A549 (cell line): ENCODE data around the gene SERPINI1. TPM values are rescaled to one million over a fixed set of nuclear protein-coding genes. Genes with fewer than 3 reads are reported as not detected.

ENCODE experiments used
- ATAC-seq, 2 experiments: fragments of 200-7000 bp in 1 of 2; fragments of >200 bp in 1 of 2; cut with Nextera tagmentation in 1 of 2; cut with Tn5 transposase in 1 of 2; 3 replicates each; pipeline versions ENCODE4 v1.8.0 to v1.9.1; 2018 to 2020; ENCODE audit warnings: mild to moderate bottlenecking in 1 of 2, moderate library complexity in 1 of 2
- CTCF ChIA-PET: fragments of 300-600 bp; sonication (Branson Sonifier 250); formaldehyde crosslinking; extraction: SDS; loops from one replicate; lab custom pipeline; 2021; ENCODE audit warnings: antibody characterized with exemption, inconsistent platforms; lab: Yijun Ruan, JAX
- POLR2A ChIA-PET: fragments of 350-600 bp; formaldehyde crosslinking; extraction: SDS; loops from one replicate; lab custom pipeline; 2021; ENCODE audit warnings: antibody characterized with exemption, inconsistent platforms; lab: Yijun Ruan, JAX
- DNase-seq, 2 experiments: peaks; one replicate each; pipeline versions ENCODE4 v3.0.0 to v3.0.0-alpha.2; 2011 to 2016; ENCODE audit warnings: low read depth in 1 of 2, low spot score in 1 of 2
- FAIRE-seq: peaks from 2 replicates; lab custom pipeline; 2011; peaks lifted over from hg19 to GRCh38; lab: Jason Lieb, UNC
- H3K27ac ChIP-seq, 2 experiments: fragments of >200 bp; sonication (Bioruptor Twin); formaldehyde crosslinking; 3 replicates each; pipeline ENCODE4 v1.5.1; 2016 to 2017
- H3K4me1 ChIP-seq: fragments of >200 bp; sonication (Bioruptor Twin); formaldehyde crosslinking; 3 replicates; pipeline ENCODE4 v1.6.1; 2016
- H3K4me2 ChIP-seq: fragments of >200 bp; sonication (Bioruptor Twin); formaldehyde crosslinking; 3 replicates; pipeline ENCODE4 v1.6.1; 2016
- H3K4me3 ChIP-seq: fragments of >200 bp; sonication (Bioruptor Twin); formaldehyde crosslinking; 3 replicates; pipeline ENCODE4 v1.5.1; 2016
- H3K9me3 ChIP-seq: fragments of >200 bp; sonication (Bioruptor Twin); formaldehyde crosslinking; 3 replicates; pipeline ENCODE4 v1.6.1; 2016
- CBX2 ChIP-seq: fragments of 200-600 bp; sonication (generic); IDR thresholded peaks from 2 replicates; pipeline ENCODE4 v1.6.1; 2016; ENCODE audit warnings: low read depth, mild to moderate bottlenecking, borderline replicate concordance
- CTCF ChIP-seq: fragments of >200 bp; sonication (Bioruptor Twin); formaldehyde crosslinking; IDR thresholded peaks from 3 replicates; pipeline ENCODE4 v1.5.1; 2016
- ELK1 ChIP-seq: fragments of 150-350 bp; IDR thresholded peaks from 2 replicates; pipeline ENCODE4 v1.6.1; 2014; ENCODE audit warnings: low read depth, mild to moderate bottlenecking, low read length
- ESRRA ChIP-seq: fragments of 150-350 bp; IDR thresholded peaks from 2 replicates; pipeline ENCODE4 v1.6.1; 2014; ENCODE audit warnings: mild to moderate bottlenecking, low read length, borderline replicate concordance
- FOSB ChIP-seq: fragments of 250-450 bp; sonication (Bioruptor Pico); IDR thresholded peaks from 2 replicates; pipeline ENCODE4 v1.5.0; 2020; ENCODE audit warnings: mild to moderate bottlenecking, moderate library complexity
- HEYL ChIP-seq: fragments of 250-450 bp; sonication (Bioruptor Pico); IDR thresholded peaks from 2 replicates; pipeline ENCODE4 v1.8.0; 2021; ENCODE audit warnings: mild to moderate bottlenecking, moderate library complexity
- HOXA7 ChIP-seq: fragments of 250-450 bp; sonication (Bioruptor Pico); IDR thresholded peaks from 2 replicates; pipeline ENCODE4 v1.5.0; 2020; ENCODE audit warnings: mild to moderate bottlenecking, moderate library complexity
- JUN ChIP-seq, 2 experiments: fragments of >200 bp; sonication (Bioruptor Twin); formaldehyde crosslinking; IDR thresholded peaks; 2 replicates in 1 of 2; 3 replicates in 1 of 2; pipeline ENCODE4 v1.6.1; 2016 to 2017
- JUNB ChIP-seq: fragments of >200 bp; sonication (Bioruptor Twin); formaldehyde crosslinking; IDR thresholded peaks from 2 replicates; pipeline ENCODE4 v1.6.1; 2016
- MAFK ChIP-seq: fragments of 450-650 bp; IDR thresholded peaks from 2 replicates; pipeline ENCODE4 v1.6.1; 2014; ENCODE audit not compliant: partially characterized antibody
- RAD21 ChIP-seq, 2 experiments: fragments of >200 bp in 1 of 2; sonication (Bioruptor Twin) in 1 of 2; formaldehyde crosslinking in 1 of 2; IDR thresholded peaks in 1 of 2; conservative IDR thresholded peaks in 1 of 2; 2 replicates in 1 of 2; 3 replicates in 1 of 2; pipeline ENCODE4 v1.6.1; 2012 to 2018; ENCODE audit warnings: inconsistent platforms in 1 of 2
- REST ChIP-seq: fragments of 200-600 bp; sonication (generic); IDR thresholded peaks from 2 replicates; pipeline ENCODE4 v1.6.1; 2016; ENCODE audit warnings: antibody characterized with exemption, mild to moderate bottlenecking, moderate library complexity
- SMC3 ChIP-seq: fragments of >200 bp; sonication (Bioruptor Twin); formaldehyde crosslinking; IDR thresholded peaks from 3 replicates; pipeline ENCODE4 v1.6.1; 2018; ENCODE audit warnings: inconsistent platforms
- TP53 ChIP-seq: fragments of 250-450 bp; sonication (Bioruptor Pico); IDR thresholded peaks from 2 replicates; pipeline ENCODE4 v1.5.0; 2021; ENCODE audit warnings: mild to moderate bottlenecking, moderate library complexity
- WGBS: methylation state at CpG from one replicate; pipeline ENCODE4 v1.1.6; 2017; ENCODE audit errors: missing lambda C conversion rate; 5-methylcytosine and 5-hydroxymethylcytosine counted together
- polyA plus RNA-seq, 4 experiments: library from polyadenylated mRNA; depleted of rRNA in 3 of 4; stranded (reverse); fragments of >200 nt; fragmentation: RNase III in 1 of 4; extraction: RNeasy Plus Mini Kit Qiagen cat#74134 plus additional on column Dnase treatment in 1 of 4; gene quantifications; 2 replicates in 3 of 4; 3 replicates in 1 of 4; pipeline ENCODE4 v1.2.3, GENCODE V29; 2011 to 2017

The SERPINI1 gene
- polyA plus RNA-seq, 2 of the 4 experiments (the other 2 are of a cell fraction), result 6.5 to 10.2 TPM

GRCh38 chr3:167835359-167835758 is 99.8 kb downstream of the SERPINI1 start:
- no peak for ATAC-seq
- WGBS, result 65% methylated on average over 5 of the region's 5 CpGs
- CTCF ChIA-PET, result no interaction called here
- no peak for FAIRE-seq
- no peak overlapping the region for H3K4me3 ChIP-seq
- no peak overlapping the region for H3K4me2 ChIP-seq
- no peak overlapping the region for H3K27ac ChIP-seq
- TF ChIP-seq SMC3, result no peak
- no peak for TF ChIP-seq TP53 (CRISPR knock-in tag)
- TF ChIP-seq MAFK, result peak; percentile 68
- TF ChIP-seq JUNB, result no peak
- TF ChIP-seq JUN (IDR thresholded peaks at IDR 0.05), result no peak
- no peak for TF ChIP-seq REST
- no peak for DNase-seq
- no peaks in the 10 kb centered on the region for H3K9me3 ChIP-seq
- POLR2A ChIA-PET, result no interaction called here
- H3K4me1 ChIP-seq, result peaks cover 6% of the 10 kb centered on the region; the same call in 1 of the 3 replicates

- peaks cover 6% of the 10 kb centered on the region; the same call in 1 of the 3 replicates for H3K4me1 ChIP-seq
- POLR2A ChIA-PET, result no interaction called here
- 78% methylated on average over 4 of the region's 4 CpGs for WGBS
- CTCF ChIA-PET, result interaction anchor here (1.1 kb wide), 1 partner anchor 46 kb away, joined by 3 read pairs; no protein-coding TSS in a partner anchor
- no peak overlapping the region for H3K27ac ChIP-seq
- H3K9me3 ChIP-seq, result no peaks in the 10 kb centered on the region
- H3K4me3 ChIP-seq, result no peak overlapping the region
- no peak for FAIRE-seq
- TF ChIP-seq SMC3 (no peak), ESRRA (no peak), RAD21 (conservative IDR thresholded peaks at IDR 0.05 in 1 of 2, IDR thresholded peaks at IDR 0.05 in 1 of 2) (no peak), FOSB (CRISPR knock-in tag) (no peak), ELK1 (no peak), HEYL (no peak), HOXA7 (CRISPR knock-in tag) (no peak)
- no peak for ATAC-seq
- no peak overlapping the region for H3K4me2 ChIP-seq
- no peak for DNase-seq
Observed at GRCh38 chr3:167835953-167836352, 100.4 kb downstream of the SERPINI1 start.

- no peak overlapping the region for H3K4me2 ChIP-seq
- ChIA-PET POLR2A (no interaction called here), CTCF (no interaction called here)
- no peak overlapping the region for H3K27ac ChIP-seq
- no peak for ATAC-seq
- WGBS, result 53% methylated on average over 2 of the region's 2 CpGs
- TF ChIP-seq SMC3 (peak; percentile 40; the same call in 2 of the 3 replicates), CTCF (peak; percentile 36; the same call in 2 of the 3 replicates), RAD21 (conservative IDR thresholded peaks at IDR 0.05 in 1 of 2, IDR thresholded peaks at IDR 0.05 in 1 of 2) (peak; percentile 44 to 57), CBX2 (no peak)
- TF ChIP-seq, all 56 proteins: peak for 3
- FAIRE-seq (no peak), DNase-seq (no peak)
- H3K9me3 ChIP-seq, result no peaks in the 10 kb centered on the region
- H3K4me3 ChIP-seq, result no peak overlapping the region
- peaks cover 6% of the 10 kb centered on the region; the same call in 1 of the 3 replicates for H3K4me1 ChIP-seq
Observed at GRCh38 chr3:167837466-167837865, 101.9 kb downstream of the SERPINI1 start.
